HG03095 (cell line): ENCODE results near the gene SPATA13.

Source experiments
- ATAC-seq: cut with Tn5 transposase; IDR thresholded peaks from one replicate; pipeline ENCODE4 v1.9.1; 2021; ENCODE audit warnings: moderate library complexity; ENCODE audit not compliant: unreplicated experiment

SPATA13 gene

GRCh38 chr13:24275041-24275440, 114.5 kb downstream of the SPATA13 start:
- ATAC-seq: no peak

- ATAC-seq: no peak
Measured at GRCh38 chr13:24276306-24276705, 115.8 kb downstream of the SPATA13 start.

GRCh38 chr13:24276861-24277260, 116.3 kb downstream of the SPATA13 start:
- ATAC-seq: no peak

GRCh38 chr13:24277761-24278160, 117.2 kb downstream of the SPATA13 start:
- no peak for ATAC-seq

GRCh38 chr13:24279327-24280110, 119.0 kb downstream of the SPATA13 start:
- no peak for ATAC-seq

- no peak for ATAC-seq
Measured at GRCh38 chr13:24280720-24281119, 120.2 kb downstream of the SPATA13 start.

GRCh38 chr13:24281188-24282008, 120.9 kb downstream of the SPATA13 start:
- ATAC-seq: no peak

- no peak for ATAC-seq
Measured at GRCh38 chr13:24282256-24282655, 121.7 kb downstream of the SPATA13 start.

GRCh38 chr13:24284889-24285565, 124.5 kb downstream of the SPATA13 start:
- no peak for ATAC-seq

- no peak for ATAC-seq
Measured at GRCh38 chr13:24286624-24287023, 126.1 kb downstream of the SPATA13 start.

- ATAC-seq: no peak
Measured at GRCh38 chr13:24287748-24288287, 127.3 kb downstream of the SPATA13 start.

- no peak for ATAC-seq
Measured at GRCh38 chr13:24288870-24289269, 128.3 kb downstream of the SPATA13 start.

GRCh38 chr13:24290280-24290932, 129.9 kb downstream of the SPATA13 start:
- no peak for ATAC-seq

- ATAC-seq: no peak
Measured at GRCh38 chr13:24292481-24292880, 132.0 kb downstream of the SPATA13 start.

GRCh38 chr13:24293746-24294145, 133.2 kb downstream of the SPATA13 start:
- ATAC-seq: no peak

GRCh38 chr13:24299488-24300114, 139.1 kb downstream of the SPATA13 start:
- no peak for ATAC-seq

GRCh38 chr13:24301434-24301833, 140.9 kb downstream of the SPATA13 start:
- ATAC-seq: no peak

- no peak for ATAC-seq
Measured at GRCh38 chr13:24301911-24302310, 141.4 kb downstream of the SPATA13 start.

GRCh38 chr13:24304620-24305019, 144.1 kb downstream of the SPATA13 start:
- no peak for ATAC-seq

GRCh38 chr13:24306632-24307031, 146.1 kb downstream of the SPATA13 start:
- no peak for ATAC-seq
